Activated naive CD8-positive, alpha-beta T cell treated with anti-CD3 and anti-CD28 coated beads, Interleukin-2, amount 50 U/mL, for 24 hours (primary cell): Measurements from ENCODE around the gene SYDE1.
"Not testable (repeated sequence)": the region's sequence is repeated elsewhere in the genome, so short reads cannot be mapped to it uniquely, and the experiment has no call there.

ENCODE experiments used
- ATAC-seq: fragments of 150-1000 bp; cut with Tn5 transposase; one replicate; pipeline ENCODE4 v1.10.0; 2021
- DNase-seq: peaks from one replicate; pipeline ENCODE4 v3.0.0; 2021
- H3K27ac Mint-ChIP-seq: one replicate; pipeline ENCODE4 v1.8.0; 2021; ENCODE audit warnings: mild to moderate bottlenecking, mixed read lengths
- H3K27me3 Mint-ChIP-seq: one replicate; pipeline ENCODE4 v1.8.0; 2021; ENCODE audit warnings: mixed read lengths
- H3K36me3 Mint-ChIP-seq: one replicate; pipeline ENCODE4 v1.8.0; 2021; ENCODE audit warnings: low read depth, mixed read lengths
- H3K4me1 Mint-ChIP-seq: one replicate; pipeline ENCODE4 v1.8.0; 2021; ENCODE audit warnings: mixed read lengths
- H3K4me3 Mint-ChIP-seq: one replicate; pipeline ENCODE4 v1.8.0; 2021; ENCODE audit warnings: mild to moderate bottlenecking, moderate library complexity, mixed read lengths
- H3K9me3 Mint-ChIP-seq: one replicate; pipeline ENCODE4 v1.8.0; 2021; ENCODE audit warnings: mixed read lengths

Gene SYDE1

GRCh38 chr19:15107061-15108010, at the start of gene SYDE1:
SYDE1 (plus strand) TSS chr19:15107401; CDS start chr19:15107434, 33 bp downstream.
- Mint-ChIP-seq H3K27ac (peak within 1 kb of the TSS; percentile 91), H3K36me3 (peaks cover 4% of the 10 kb centered on the region), H3K27me3 (peaks cover 14% of the 10 kb centered on the region), H3K4me3 (peak within 1 kb of the TSS; percentile 72), H3K4me1 (peaks cover 11% of the 10 kb centered on the region), H3K9me3 (peaks cover 21% of the 10 kb centered on the region)
- ATAC-seq: peak; percentile 62
- peak; percentile 58 for DNase-seq

GRCh38 chr19:15062036-15062435, 45.2 kb upstream of the SYDE1 start:
- ATAC-seq (no peak), DNase-seq (no peak)
- H3K4me1 Mint-ChIP-seq: no peaks in the 10 kb centered on the region
- H3K9me3 Mint-ChIP-seq: no peaks in the 10 kb centered on the region
- H3K36me3 Mint-ChIP-seq: no peaks in the 10 kb centered on the region
- no peak overlapping the region for H3K27ac Mint-ChIP-seq
- peaks cover 22% of the 10 kb centered on the region for H3K27me3 Mint-ChIP-seq
- no peak overlapping the region for H3K4me3 Mint-ChIP-seq

- not testable (repeated sequence) for H3K27ac Mint-ChIP-seq, DNase-seq, H3K36me3 Mint-ChIP-seq
Measured at GRCh38 chr19:15070386-15070785, 36.8 kb upstream of the SYDE1 start.

GRCh38 chr19:15072930-15073647, 34.1 kb upstream of the SYDE1 start:
- no peak overlapping the region for H3K27ac Mint-ChIP-seq
- no peaks in the 10 kb centered on the region for H3K4me1 Mint-ChIP-seq
- H3K4me3 Mint-ChIP-seq: no peak overlapping the region
- no peak for DNase-seq
- H3K27me3 Mint-ChIP-seq: peaks cover 3% of the 10 kb centered on the region
- no peaks in the 10 kb centered on the region for H3K36me3 Mint-ChIP-seq
- ATAC-seq: no peak
- H3K9me3 Mint-ChIP-seq: no peaks in the 10 kb centered on the region

More at GRCh38 chr19:15070386-15070785, 36.8 kb upstream of the SYDE1 start:
- not testable (repeated sequence) for H3K4me1 Mint-ChIP-seq, H3K9me3 Mint-ChIP-seq, ATAC-seq, H3K4me3 Mint-ChIP-seq
- H3K27me3 Mint-ChIP-seq: peaks cover 12% of the 10 kb centered on the region

- Mint-ChIP-seq H3K27ac (no peak overlapping the region), H3K4me3 (no peak overlapping the region)
Measured at GRCh38 chr19:15074371-15074770, 32.8 kb upstream of the SYDE1 start.

GRCh38 chr19:15075806-15076205, 31.4 kb upstream of the SYDE1 start:
- H3K36me3 Mint-ChIP-seq: no peaks in the 10 kb centered on the region
- no peak overlapping the region for H3K27ac Mint-ChIP-seq
- peaks cover 9% of the 10 kb centered on the region for H3K27me3 Mint-ChIP-seq

More at GRCh38 chr19:15074371-15074770, 32.8 kb upstream of the SYDE1 start:
- H3K4me1 Mint-ChIP-seq: no peaks in the 10 kb centered on the region
- H3K27me3 Mint-ChIP-seq: peaks cover 9% of the 10 kb centered on the region
- DNase-seq (no peak), ATAC-seq (no peak)
- H3K9me3 Mint-ChIP-seq: no peaks in the 10 kb centered on the region
- no peaks in the 10 kb centered on the region for H3K36me3 Mint-ChIP-seq

GRCh38 chr19:15080002-15080401, 27.2 kb upstream of the SYDE1 start:
- ATAC-seq, H3K9me3 Mint-ChIP-seq, H3K27me3 Mint-ChIP-seq, H3K27ac Mint-ChIP-seq, DNase-seq, H3K4me3 Mint-ChIP-seq, H3K4me1 Mint-ChIP-seq, H3K36me3 Mint-ChIP-seq: not testable (repeated sequence)

More at GRCh38 chr19:15075806-15076205, 31.4 kb upstream of the SYDE1 start:
- no peaks in the 10 kb centered on the region for H3K4me1 Mint-ChIP-seq
- no peaks in the 10 kb centered on the region for H3K9me3 Mint-ChIP-seq
- ATAC-seq (no peak), DNase-seq (no peak)
- no peak overlapping the region for H3K4me3 Mint-ChIP-seq

- Mint-ChIP-seq H3K27me3 (peaks cover 18% of the 10 kb centered on the region), H3K4me1 (no peaks in the 10 kb centered on the region)
Measured at GRCh38 chr19:15081911-15082310, 25.3 kb upstream of the SYDE1 start, which contains the start of gene OR1I1. OR1I1 (plus strand) TSS chr19:15082211; CDS start chr19:15087066, 4,855 bp downstream.

GRCh38 chr19:15087182-15087581, 20.0 kb upstream of the SYDE1 start:
- peaks cover 19% of the 10 kb centered on the region for H3K27me3 Mint-ChIP-seq
- ATAC-seq (no peak), DNase-seq (no peak)
- no peaks in the 10 kb centered on the region for H3K36me3 Mint-ChIP-seq
- H3K4me1 Mint-ChIP-seq: peaks cover 2% of the 10 kb centered on the region
- no peaks in the 10 kb centered on the region for H3K9me3 Mint-ChIP-seq
- H3K27ac Mint-ChIP-seq: no peak overlapping the region
- no peak overlapping the region for H3K4me3 Mint-ChIP-seq

More at GRCh38 chr19:15081911-15082310, 25.3 kb upstream of the SYDE1 start, which contains the start of gene OR1I1:
- no peaks in the 10 kb centered on the region for H3K9me3 Mint-ChIP-seq
- H3K36me3 Mint-ChIP-seq: no peaks in the 10 kb centered on the region
- no peak within 1 kb of the TSS for H3K27ac Mint-ChIP-seq
- H3K4me3 Mint-ChIP-seq: no peak within 1 kb of the TSS
- ATAC-seq (no peak), DNase-seq (no peak)

GRCh38 chr19:15091918-15092753, 15.1 kb upstream of the SYDE1 start:
- Mint-ChIP-seq H3K27me3 (peaks cover 5% of the 10 kb centered on the region), H3K4me3 (no peak overlapping the region), H3K27ac (no peak overlapping the region), H3K9me3 (no peaks in the 10 kb centered on the region), H3K36me3 (no peaks in the 10 kb centered on the region), H3K4me1 (peaks cover 5% of the 10 kb centered on the region)
- ATAC-seq (no peak), DNase-seq (peak; percentile 35)

- Mint-ChIP-seq H3K4me1 (peaks cover 5% of the 10 kb centered on the region), H3K27me3 (no peaks in the 10 kb centered on the region), H3K27ac (no peak overlapping the region), H3K4me3 (no peak overlapping the region), H3K36me3 (no peaks in the 10 kb centered on the region), H3K9me3 (no peaks in the 10 kb centered on the region)
- ATAC-seq (no peak), DNase-seq (no peak)
Measured at GRCh38 chr19:15093001-15093400, 14.2 kb upstream of the SYDE1 start.

GRCh38 chr19:15096223-15096622, 11.0 kb upstream of the SYDE1 start:
- no peaks in the 10 kb centered on the region for H3K27me3 Mint-ChIP-seq
- no peak overlapping the region for H3K4me3 Mint-ChIP-seq
- no peak for ATAC-seq
- H3K9me3 Mint-ChIP-seq: no peaks in the 10 kb centered on the region
- DNase-seq: no peak
- peaks cover 5% of the 10 kb centered on the region for H3K4me1 Mint-ChIP-seq
- H3K36me3 Mint-ChIP-seq: no peaks in the 10 kb centered on the region
- no peak overlapping the region for H3K27ac Mint-ChIP-seq

- not testable (repeated sequence) for H3K4me1 Mint-ChIP-seq, ATAC-seq
Measured at GRCh38 chr19:15097980-15098379, 9.2 kb upstream of the SYDE1 start.

GRCh38 chr19:15098460-15098859, 8.7 kb upstream of the SYDE1 start:
- H3K27me3 Mint-ChIP-seq: no peaks in the 10 kb centered on the region

More at GRCh38 chr19:15097980-15098379, 9.2 kb upstream of the SYDE1 start:
- not testable (repeated sequence) for H3K27ac Mint-ChIP-seq, H3K27me3 Mint-ChIP-seq, DNase-seq, H3K9me3 Mint-ChIP-seq, H3K36me3 Mint-ChIP-seq, H3K4me3 Mint-ChIP-seq

More at GRCh38 chr19:15098460-15098859, 8.7 kb upstream of the SYDE1 start:
- Mint-ChIP-seq H3K27ac (no peak overlapping the region), H3K4me1 (no peaks in the 10 kb centered on the region), H3K4me3 (no peak overlapping the region), H3K9me3 (peaks cover 10% of the 10 kb centered on the region), H3K36me3 (peaks cover 3% of the 10 kb centered on the region)
- ATAC-seq (no peak), DNase-seq (no peak)
